ENCODE measurements around the gene ALPL.

The ALPL gene

GRCh38 chr1:21584096-21584495, 74.9 kb downstream of the ALPL start:
- no peak for DNase-seq

- no peak for DNase-seq
Measured at GRCh38 chr1:21585037-21585436, 75.8 kb downstream of the ALPL start.

- DNase-seq: no peak
Measured at GRCh38 chr1:21586222-21586621, 77.0 kb downstream of the ALPL start.

- no peak for DNase-seq
Measured at GRCh38 chr1:21586846-21587601, 77.8 kb downstream of the ALPL start.

- DNase-seq: no peak
Measured at GRCh38 chr1:21587602-21587953, 78.4 kb downstream of the ALPL start.

- DNase-seq: no peak
Measured at GRCh38 chr1:21589618-21590017, 80.4 kb downstream of the ALPL start.

- no peak for DNase-seq
Measured at GRCh38 chr1:21590126-21590880, 81.1 kb downstream of the ALPL start.

- no peak for DNase-seq
Measured at GRCh38 chr1:21590934-21591333, 81.7 kb downstream of the ALPL start.

- no peak for DNase-seq
Measured at GRCh38 chr1:21592086-21592865, 83.1 kb downstream of the ALPL start.

- no peak for DNase-seq
Measured at GRCh38 chr1:21593231-21593630, 84.0 kb downstream of the ALPL start.

GRCh38 chr1:21594501-21594900, 85.3 kb downstream of the ALPL start:
- no peak for DNase-seq

- no peak for DNase-seq
Measured at GRCh38 chr1:21594935-21595897, 86.0 kb downstream of the ALPL start.

- DNase-seq: no peak
Measured at GRCh38 chr1:21596174-21596573, 87.0 kb downstream of the ALPL start.

- DNase-seq: no peak
Measured at GRCh38 chr1:21596628-21597027, 87.4 kb downstream of the ALPL start.

GRCh38 chr1:21597753-21598152, 88.5 kb downstream of the ALPL start:
- no peak for DNase-seq

- DNase-seq: no peak
Measured at GRCh38 chr1:21598417-21598816, 89.2 kb downstream of the ALPL start.

GRCh38 chr1:21598904-21599303, 89.7 kb downstream of the ALPL start:
- DNase-seq: no peak

- DNase-seq: no peak
Measured at GRCh38 chr1:21599402-21599801, 90.2 kb downstream of the ALPL start.

GRCh38 chr1:21601278-21602048, 92.2 kb downstream of the ALPL start:
- DNase-seq: no peak

GRCh38 chr1:21603177-21604138, 94.2 kb downstream of the ALPL start:
- no peak for DNase-seq
